Endothelial cell of umbilical vein (primary cell): Measurements from ENCODE around the gene BCL2L13. TPM values are rescaled to one million over a fixed set of nuclear protein-coding genes. Genes with fewer than 3 reads are reported as not detected.

Experiments used
- BruUV-seq: library from RNA; stranded (reverse); fragments of 400-500 nt; replicated peaks from 2 replicates; lab custom pipeline; 2021; lab: Mats Ljungman, UMichigan
- CTCF ChIA-PET: fragments of 300-600, 350-600 bp; sonication (Branson Sonifier 250); formaldehyde crosslinking; loops from one replicate; lab custom pipeline; 2021; ENCODE audit warnings: antibody characterized with exemption, inconsistent platforms; lab: Charles Lee
- POLR2A ChIA-PET: fragments of 300-600, 350-600 bp; sonication (Branson Sonifier 250); formaldehyde crosslinking; loops from one replicate; lab custom pipeline; 2021; ENCODE audit warnings: antibody characterized with exemption, inconsistent platforms; lab: Charles Lee
- DNase-seq: peaks from one replicate; pipeline ENCODE4 v3.0.0-alpha.2; 2011; ENCODE audit warnings: low read depth, low spot score
- FAIRE-seq: peaks from 2 replicates; lab custom pipeline; 2011; peaks lifted over from hg19 to GRCh38; lab: Jason Lieb, UNC
- H2AFZ ChIP-seq: 2 replicates; pipeline ENCODE4 v1.6.0; 2012; ENCODE audit warnings: low read depth, low read length, control low read depth, inconsistent platforms
- H3K27ac ChIP-seq: 2 replicates; pipeline ENCODE4 v1.5.1; 2011; ENCODE audit warnings: low read depth, mild to moderate bottlenecking, control low read depth, low read length, moderate library complexity; ENCODE audit not compliant: insufficient read depth
- H3K27me3 ChIP-seq, 2 experiments: 2 replicates each; pipeline versions ENCODE4 v1.6.0 to v1.6.1; 2011; ENCODE audit warnings: low read length in 2 of 2, mixed read lengths in 1 of 2; ENCODE audit not compliant: control insufficient read depth in 2 of 2, insufficient read depth in 2 of 2
- H3K36me3 ChIP-seq, 2 experiments: 2 replicates in 1 of 2; 3 replicates in 1 of 2; pipeline ENCODE4 v1.5.1; 2011; ENCODE audit warnings: low read length in 2 of 2, mild to moderate bottlenecking in 1 of 2, moderate library complexity in 1 of 2; ENCODE audit not compliant: control insufficient read depth in 2 of 2, insufficient read depth in 2 of 2; ENCODE audit errors: extremely low read depth in 1 of 2
- H3K4me1 ChIP-seq: 3 replicates; pipeline ENCODE4 v1.5.1; 2011; ENCODE audit warnings: mild to moderate bottlenecking, low read length; ENCODE audit not compliant: control insufficient read depth, insufficient read depth; ENCODE audit errors: extremely low read depth
- H3K4me2 ChIP-seq: 2 replicates; pipeline ENCODE4 v1.6.1; 2011; ENCODE audit warnings: low read length, control low read depth, mixed read lengths; ENCODE audit not compliant: insufficient read depth
- H3K4me3 ChIP-seq, 3 experiments: fragments of 200-600 bp in 1 of 3; sonication (generic), shearing (Covaris generic) in 1 of 3; replicated peaks in 1 of 3; 2 replicates each; pipeline ENCODE4 v1.5.1; 2011 to 2016; ENCODE audit warnings: control low read depth in 3 of 3, low read length in 3 of 3, mild to moderate bottlenecking in 2 of 3, inconsistent platforms in 1 of 3, low read depth in 1 of 3, moderate library complexity in 1 of 3; ENCODE audit not compliant: insufficient read depth in 1 of 3
- H3K79me2 ChIP-seq: 2 replicates; pipeline ENCODE4 v1.6.0; 2012; ENCODE audit warnings: low read length, inconsistent platforms; ENCODE audit not compliant: control insufficient read depth, insufficient read depth
- H3K9ac ChIP-seq: replicated peaks from 2 replicates; pipeline ENCODE3; 2011; ENCODE audit warnings: low read length, control low read depth; ENCODE audit not compliant: insufficient read depth; ENCODE audit errors: extremely low read depth
- H3K9me1 ChIP-seq: replicated peaks from 3 replicates; pipeline ENCODE4 v1.6.0; 2011; ENCODE audit warnings: mild to moderate bottlenecking, low read length; ENCODE audit not compliant: control insufficient read depth, insufficient read depth; ENCODE audit errors: extremely low read depth
- H3K9me3 ChIP-seq: replicated peaks from 2 replicates; pipeline ENCODE4 v1.5.1; 2012; ENCODE audit warnings: low read length, inconsistent platforms; ENCODE audit not compliant: control insufficient read depth, insufficient read depth
- H4K20me1 ChIP-seq: replicated peaks from 2 replicates; pipeline ENCODE3; 2011; ENCODE audit warnings: mild to moderate bottlenecking, low read length; ENCODE audit not compliant: control insufficient read depth, insufficient read depth; ENCODE audit errors: extremely low read depth
- EZH2 ChIP-seq: IDR thresholded peaks from 2 replicates; pipeline ENCODE4 v1.6.1; 2012; ENCODE audit warnings: borderline replicate concordance, low read depth, mild to moderate bottlenecking, moderate library complexity, low read length, inconsistent platforms; ENCODE audit not compliant: severe bottlenecking
- FOS ChIP-seq: IDR thresholded peaks from 2 replicates; pipeline ENCODE4 v1.6.1; 2011; ENCODE audit warnings: mild to moderate bottlenecking, low read length, moderate library complexity, borderline replicate concordance; ENCODE audit not compliant: insufficient read depth
- GATA2 ChIP-seq: IDR thresholded peaks from 2 replicates; pipeline ENCODE4 v1.7.0; 2011; ENCODE audit warnings: low read depth, mild to moderate bottlenecking, moderate library complexity, mixed read lengths, low read length; ENCODE audit not compliant: insufficient read length, insufficient read depth
- JUN ChIP-seq: IDR thresholded peaks from 2 replicates; pipeline ENCODE4 v1.6.1; 2011; ENCODE audit warnings: borderline replicate concordance, low read depth; ENCODE audit not compliant: insufficient read length, insufficient read depth
- MYC ChIP-seq: IDR thresholded peaks from one replicate; pipeline ENCODE4 v1.6.1; 2011; ENCODE audit warnings: mild to moderate bottlenecking, low read depth, low read length
- POLR2A ChIP-seq: IDR thresholded peaks from 2 replicates; pipeline ENCODE4 v1.6.1; 2012; ENCODE audit warnings: low read depth, mild to moderate bottlenecking, control low read depth, low read length
- POLR2AphosphoS5 ChIP-seq: IDR thresholded peaks from 2 replicates; pipeline ENCODE4 v1.6.1; 2012; ENCODE audit warnings: low read depth, mild to moderate bottlenecking, control low read depth, low read length, moderate library complexity; ENCODE audit not compliant: insufficient read depth
- dilution Hi-C: fragments of 300-500 bp; cut with MboI; formaldehyde crosslinking; loops from one replicate; pipeline ENCODE4 v1.15.0; 2019; ENCODE audit warnings: low sequenced_read_pairs; ENCODE audit not compliant: extremely low pct_ligation_motif_present
- intact Hi-C: fragments of 100-400 bp; cut with micrococcal nuclease; formaldehyde crosslinking; loops from one replicate; pipeline ENCODE4 v1.10.0; 2022
- polyA plus RNA-seq, 4 experiments: library from polyadenylated mRNA; depleted of rRNA in 3 of 4; stranded (reverse) in 3 of 4; unstranded in 1 of 4; fragments of >200 nt; gene quantifications; 2 replicates each; pipeline versions ENCODE4 v1.2.1 to v1.2.3, GENCODE V29; 2011 to 2012; ENCODE audit warnings: missing spikeins in 1 of 4
- total RNA-seq: library from RNA; stranded (reverse); gene quantifications from 2 replicates; pipeline ENCODE4 v1.2.3, GENCODE V29; 2021
- TF ChIP-seq, protein P1 (sequence below): IDR thresholded peaks from 2 replicates; pipeline ENCODE4 v1.6.1; 2011; ENCODE audit not compliant: insufficient read depth, insufficient read length
- TF ChIP-seq, protein P2 (sequence below), 2 donors: IDR thresholded peaks; 1 replicate in 1 of 2; 2 replicates in 1 of 2; pipeline ENCODE4 v1.5.1; 2011; ENCODE audit warnings: low read length in 2 of 2, mild to moderate bottlenecking in 2 of 2, moderate library complexity in 2 of 2, control low read depth in 1 of 2, inconsistent platforms in 1 of 2, low read depth in 1 of 2; ENCODE audit not compliant: insufficient read depth in 1 of 2; ENCODE audit errors: extremely low read depth in 1 of 2

BCL2L13 gene
- total and polyA plus RNA-seq, 2 donors (not counting 3 experiments of a cell fraction or from before 2014, with no cell fraction given) = 28.1 to 36.2 TPM

DNA sequence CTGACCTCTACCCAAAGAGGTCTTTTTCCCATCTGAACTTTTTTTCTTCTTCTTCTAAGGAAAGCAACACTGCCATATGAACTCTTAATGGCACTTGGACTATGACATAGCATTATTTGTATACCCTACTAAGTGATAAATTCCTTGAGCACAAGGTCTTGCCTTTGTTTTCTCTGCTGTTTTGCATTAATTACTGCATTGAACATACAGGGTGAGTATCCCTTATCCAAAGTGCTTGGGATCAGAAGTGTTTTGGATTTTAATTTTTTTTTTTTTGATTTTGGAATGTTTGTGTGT lies 86.9 kb downstream of the BCL2L13 start:
- peaks cover 7% of the 10 kb centered on the region for H3K79me2 ChIP-seq
- BruUV-seq = no TSS peak

More for the DNA sequence above, 86.9 kb downstream of the BCL2L13 start:
- Histone ChIP-seq H3K4me3 (no peak overlapping the region), H3K4me2 (no peak overlapping the region), H3K27ac (no peak overlapping the region), H4K20me1 (peaks cover 3% of the 10 kb centered on the region), H3K36me3 (peaks cover 7 to 12% of the 10 kb centered on the region in 2 experiments), H3K27me3 (no peaks in the 10 kb centered on the region), H3K9ac (no peak overlapping the region), H3K9me1 (no peaks in the 10 kb centered on the region), H2AFZ (no peak overlapping the region), H3K4me1 (no peaks in the 10 kb centered on the region), H3K9me3 (no peaks in the 10 kb centered on the region)
- intact Hi-C loops (no loop called here), dilution Hi-C loops (no loop called here)
- DNase-seq = no peak
- TF ChIP-seq FOS (no peak), POLR2AphosphoS5 (no peak), EZH2 (no peak), GATA2 (no peak), JUN (no peak), MYC (no peak), POLR2A (no peak)
- TF ChIP-seq, protein P1, sequence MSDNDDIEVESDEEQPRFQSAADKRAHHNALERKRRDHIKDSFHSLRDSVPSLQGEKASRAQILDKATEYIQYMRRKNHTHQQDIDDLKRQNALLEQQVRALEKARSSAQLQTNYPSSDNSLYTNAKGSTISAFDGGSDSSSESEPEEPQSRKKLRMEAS = no peak
- TF ChIP-seq, protein P2, sequence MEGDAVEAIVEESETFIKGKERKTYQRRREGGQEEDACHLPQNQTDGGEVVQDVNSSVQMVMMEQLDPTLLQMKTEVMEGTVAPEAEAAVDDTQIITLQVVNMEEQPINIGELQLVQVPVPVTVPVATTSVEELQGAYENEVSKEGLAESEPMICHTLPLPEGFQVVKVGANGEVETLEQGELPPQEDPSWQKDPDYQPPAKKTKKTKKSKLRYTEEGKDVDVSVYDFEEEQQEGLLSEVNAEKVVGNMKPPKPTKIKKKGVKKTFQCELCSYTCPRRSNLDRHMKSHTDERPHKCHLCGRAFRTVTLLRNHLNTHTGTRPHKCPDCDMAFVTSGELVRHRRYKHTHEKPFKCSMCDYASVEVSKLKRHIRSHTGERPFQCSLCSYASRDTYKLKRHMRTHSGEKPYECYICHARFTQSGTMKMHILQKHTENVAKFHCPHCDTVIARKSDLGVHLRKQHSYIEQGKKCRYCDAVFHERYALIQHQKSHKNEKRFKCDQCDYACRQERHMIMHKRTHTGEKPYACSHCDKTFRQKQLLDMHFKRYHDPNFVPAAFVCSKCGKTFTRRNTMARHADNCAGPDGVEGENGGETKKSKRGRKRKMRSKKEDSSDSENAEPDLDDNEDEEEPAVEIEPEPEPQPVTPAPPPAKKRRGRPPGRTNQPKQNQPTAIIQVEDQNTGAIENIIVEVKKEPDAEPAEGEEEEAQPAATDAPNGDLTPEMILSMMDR (IDR thresholded peaks at IDR 0.05; ENCODE audit: extremely low read depth in 1 of 2, insufficient read depth in 1 of 2, low read depth in 1 of 2, low read length in 2 of 2) = no peak
- CTCF ChIA-PET = interaction anchor here (1.1 kb wide), 1 partner anchor 17 kb away, joined by 3 read pairs; no protein-coding TSS in a partner anchor
- FAIRE-seq = no peak
- POLR2A ChIA-PET = no interaction called here
